NCI-H146 treated with DMSO at 0.1 percent for 48 hours (cell line): ENCODE results near the gene SELENOV.
A peak's percentile ranks its signal among the peaks of the same experiment; 100 is the strongest.

Source experiments
- DNase-seq: peaks from one replicate; lab custom pipeline; 2025; ENCODE audit not compliant: unreplicated experiment; lab: John Stamatoyannopoulos, UW

Gene SELENOV

DNA sequence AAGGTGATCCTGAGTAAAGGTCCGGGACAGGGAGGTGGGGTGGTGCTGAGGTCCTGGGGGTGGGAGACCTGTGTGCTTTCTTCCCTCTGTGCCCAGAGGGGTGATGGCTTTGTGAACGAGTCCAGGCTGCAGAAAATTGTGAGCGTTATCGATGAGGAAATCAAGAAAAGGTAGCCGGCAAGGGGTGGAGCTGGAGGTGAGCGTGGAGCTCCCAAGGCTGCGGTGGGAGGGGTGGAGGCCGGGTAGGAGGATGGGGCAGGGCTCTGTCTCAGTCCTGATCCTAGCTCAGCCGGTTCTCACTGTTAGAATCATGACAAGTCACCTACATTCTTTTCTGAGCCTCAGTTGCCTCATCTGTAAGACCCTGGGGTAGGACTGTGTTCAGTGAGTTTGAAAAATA lies 4.0 kb downstream of the SELENOV start:
- DNase-seq, result no peak

GRCh38 chr19:39520541-39521484 lies 5.9 kb downstream of the SELENOV start:
- no peak for DNase-seq

GRCh38 chr19:39524495-39524894 lies 9.6 kb downstream of the SELENOV start:
- DNase-seq, result no peak

GRCh38 chr19:39525205-39525604 lies 10.3 kb downstream of the SELENOV start:
- no peak for DNase-seq

DNA sequence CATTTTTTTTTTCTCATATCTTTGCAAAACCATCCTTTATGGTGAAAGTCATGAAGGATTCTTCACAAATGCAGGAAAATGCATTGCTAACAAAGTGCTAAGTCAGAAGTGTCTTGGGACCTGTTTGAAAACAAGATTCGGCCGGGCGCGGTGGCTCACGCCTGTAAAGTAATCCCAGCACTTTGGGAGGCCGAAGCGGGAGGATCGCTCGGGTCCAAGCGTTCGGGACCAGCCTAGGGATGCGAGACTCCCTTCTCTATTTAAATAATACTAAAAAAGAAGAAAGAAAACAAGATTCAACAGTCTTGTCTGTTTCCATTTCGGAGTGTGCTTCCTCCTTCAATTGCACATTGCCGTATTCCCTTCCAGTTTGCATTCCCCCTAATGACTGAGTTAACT lies 16.9 kb downstream of the SELENOV start:
- no peak for DNase-seq

- DNase-seq, result peak; percentile 95
Measured at GRCh38 chr19:39532233-39533002, 17.5 kb downstream of the SELENOV start, which contains the start of gene EID2B. Gene EID2B (minus strand): TSS chr19:39532852. CDS start chr19:39532802, 50 bp downstream.

GRCh38 chr19:39533003-39533512 lies 18.1 kb downstream of the SELENOV start:
- no peak for DNase-seq

DNA sequence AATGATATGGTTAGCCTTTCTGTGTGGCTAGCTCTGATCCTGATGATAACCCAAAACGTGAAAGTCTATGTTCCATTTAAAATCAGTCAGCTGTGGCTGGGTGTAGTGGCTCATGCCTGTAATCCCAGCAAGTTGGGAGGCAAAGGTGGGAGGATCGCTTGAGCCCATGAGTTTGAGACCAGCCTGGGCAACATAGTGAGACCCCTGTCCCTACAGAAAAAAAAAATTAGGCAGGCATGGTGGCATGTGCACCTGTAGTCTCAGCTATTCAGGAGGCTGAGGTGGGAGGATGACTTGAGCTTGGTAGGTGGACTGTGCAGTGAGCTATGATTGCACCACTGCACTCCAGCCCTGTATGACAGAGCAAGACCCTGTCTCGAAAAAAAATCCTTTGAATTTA lies 18.9 kb downstream of the SELENOV start:
- DNase-seq, result no peak

DNA sequence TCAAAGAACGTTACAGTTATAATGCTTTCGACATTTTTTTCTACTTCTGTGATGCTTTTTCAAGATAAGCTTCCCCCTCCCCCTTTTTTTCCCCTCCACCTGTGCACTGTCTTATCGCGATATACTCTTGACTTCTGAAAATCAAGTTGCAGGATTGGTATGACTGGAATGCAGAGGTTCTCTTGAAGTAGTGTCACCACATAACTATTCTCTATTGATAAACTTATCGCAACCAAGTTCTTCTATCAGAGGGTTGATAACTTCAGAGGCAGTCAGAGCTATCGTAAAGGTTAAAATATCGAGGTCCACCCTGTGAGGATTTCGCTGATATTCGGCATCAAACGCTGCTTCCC lies 24.2 kb downstream of the SELENOV start:
- DNase-seq, result no peak

GRCh38 chr19:39539518-39540332 lies 24.8 kb downstream of the SELENOV start, which contains the start of gene EID2:
Gene EID2 (minus strand): TSS chr19:39540161. CDS start chr19:39540079, 82 bp downstream.
- peak; percentile 95 for DNase-seq

DNA sequence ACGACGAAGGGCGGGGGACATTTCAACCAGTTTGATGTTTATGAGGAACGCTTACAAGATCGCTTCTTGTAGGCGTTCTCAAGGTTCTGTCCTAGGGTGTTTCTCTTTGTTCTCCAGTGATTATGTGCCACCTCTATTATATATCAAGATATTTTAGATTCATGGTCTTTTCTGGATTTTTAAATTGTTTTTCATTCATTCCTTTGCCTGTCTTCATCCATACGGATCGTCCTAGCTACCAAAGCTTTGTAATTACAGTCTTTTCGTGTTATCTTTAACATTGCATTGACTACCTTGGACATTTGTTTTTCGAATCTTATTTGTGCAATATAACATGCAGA lies 25.4 kb downstream of the SELENOV start:
- DNase-seq, result no peak

- peak; percentile 83 for DNase-seq
Measured at GRCh38 chr19:39542206-39542605, 27.3 kb downstream of the SELENOV start.

- no peak for DNase-seq
Measured at GRCh38 chr19:39543477-39543857, 28.5 kb downstream of the SELENOV start.

- DNase-seq, result no peak
Measured at GRCh38 chr19:39544226-39544903, 29.4 kb downstream of the SELENOV start.

DNA sequence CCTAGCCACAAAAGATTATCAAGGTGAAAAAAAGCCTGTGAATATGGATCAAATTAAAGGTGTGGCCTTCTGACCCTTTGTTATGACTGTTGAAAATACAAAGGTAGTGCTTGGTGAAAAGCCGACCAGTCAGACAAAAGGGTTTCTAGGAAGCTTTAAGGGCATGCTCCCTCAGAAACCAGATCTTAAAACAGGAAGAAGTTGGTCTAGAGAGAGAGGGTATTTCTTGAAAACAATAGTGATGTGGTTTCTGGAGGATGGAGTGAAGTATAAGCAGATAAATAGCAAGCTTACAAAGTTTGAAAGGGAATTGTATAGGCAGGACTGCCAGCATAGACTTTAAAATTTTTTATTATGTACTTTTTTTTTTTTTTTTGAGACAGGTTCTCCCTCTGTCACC lies 30.0 kb downstream of the SELENOV start:
- DNase-seq, result no peak

- DNase-seq, result no peak
Measured at GRCh38 chr19:39546599-39546998, 31.7 kb downstream of the SELENOV start.

DNA sequence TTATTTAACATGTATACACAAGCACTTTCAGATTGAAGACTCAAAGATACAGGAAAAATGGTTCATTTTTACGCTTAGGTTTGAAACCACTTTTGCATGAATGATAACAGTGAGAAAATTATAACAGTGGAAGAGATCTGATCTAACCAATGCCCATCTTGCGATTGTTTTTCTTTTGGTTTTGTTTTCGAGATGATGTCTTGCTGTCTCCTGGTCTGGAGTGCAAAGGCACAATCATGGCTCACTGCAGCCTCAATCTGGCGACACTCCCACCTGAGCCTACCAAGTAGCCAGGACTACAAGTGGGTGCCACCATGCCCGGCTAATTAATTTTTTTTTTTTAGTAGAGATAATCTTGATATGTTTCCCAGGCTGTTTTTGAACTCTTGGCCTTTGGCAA lies 35.3 kb downstream of the SELENOV start:
- DNase-seq, result no peak

DNA sequence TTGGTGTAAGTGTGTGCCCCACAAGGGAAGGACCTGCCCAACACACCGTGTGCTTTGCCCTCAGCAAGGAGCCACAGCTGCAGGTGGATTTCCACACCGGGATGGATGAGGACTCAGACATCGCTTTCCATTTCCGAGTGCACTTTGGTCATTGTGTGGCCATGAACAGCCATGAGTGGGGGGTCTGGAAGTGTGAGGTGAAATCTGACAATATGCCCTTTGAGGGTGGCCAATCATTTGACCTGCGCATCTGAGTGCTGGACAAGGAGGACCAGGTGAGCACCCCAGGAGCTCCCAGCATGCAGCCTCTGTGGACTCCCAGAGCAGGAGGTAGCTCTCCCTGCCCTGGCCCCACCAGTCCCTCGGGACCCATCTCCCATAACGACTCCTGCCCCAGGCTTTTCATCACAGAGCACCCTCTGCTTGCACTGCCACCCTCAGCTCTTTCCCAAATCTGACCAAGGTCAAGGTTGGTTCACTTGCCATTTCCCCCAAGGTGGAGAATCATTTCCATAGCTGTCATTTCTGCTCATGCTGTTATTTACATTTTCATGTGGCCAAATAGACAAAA lies 38.2 kb downstream of the SELENOV start:
- DNase-seq, result peak; percentile 22

DNA sequence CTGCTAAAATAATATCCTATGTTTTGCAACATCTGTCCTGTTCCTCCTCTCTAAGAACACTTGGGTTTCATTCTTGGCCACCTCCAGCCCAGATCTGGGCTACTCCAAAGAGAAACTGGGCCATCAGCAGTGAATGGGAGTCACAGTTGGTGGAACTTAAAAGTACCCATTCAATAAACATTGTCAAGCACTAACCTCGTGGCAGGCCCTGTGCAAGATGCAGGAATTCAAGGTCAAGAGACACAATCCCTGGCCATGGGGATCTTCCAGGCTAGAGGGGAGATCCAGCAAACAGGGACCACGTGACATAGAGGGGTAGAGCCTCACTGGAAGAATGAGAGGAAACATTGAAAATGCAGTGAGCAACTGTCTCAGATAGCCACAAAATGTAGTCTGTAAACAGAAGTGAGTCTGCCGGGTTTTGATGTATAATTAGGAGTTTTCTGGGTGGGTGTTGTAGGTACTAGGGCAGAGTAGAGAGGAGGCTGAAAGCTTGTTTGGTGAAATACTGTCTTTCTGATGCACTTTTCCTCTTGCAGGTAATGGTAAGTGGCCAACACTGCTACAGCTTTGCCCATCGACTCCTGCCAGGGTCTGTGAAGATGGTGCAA lies 39.9 kb downstream of the SELENOV start:
- DNase-seq, result no peak

- DNase-seq, result no peak
Measured at GRCh38 chr19:39555883-39556282, 40.9 kb downstream of the SELENOV start.
